ENCODE measurements around the gene GJC1. TPM values are rescaled to one million over a fixed set of nuclear protein-coding genes. Genes with fewer than 3 reads are reported as not detected.
"Not testable (repeated sequence)": the region's sequence is repeated elsewhere in the genome, so short reads cannot be mapped to it uniquely, and the experiment has no call there.

GJC1 gene
- total RNA-seq, 1 donor from 2014 or later: 0.53 TPM

DNA sequence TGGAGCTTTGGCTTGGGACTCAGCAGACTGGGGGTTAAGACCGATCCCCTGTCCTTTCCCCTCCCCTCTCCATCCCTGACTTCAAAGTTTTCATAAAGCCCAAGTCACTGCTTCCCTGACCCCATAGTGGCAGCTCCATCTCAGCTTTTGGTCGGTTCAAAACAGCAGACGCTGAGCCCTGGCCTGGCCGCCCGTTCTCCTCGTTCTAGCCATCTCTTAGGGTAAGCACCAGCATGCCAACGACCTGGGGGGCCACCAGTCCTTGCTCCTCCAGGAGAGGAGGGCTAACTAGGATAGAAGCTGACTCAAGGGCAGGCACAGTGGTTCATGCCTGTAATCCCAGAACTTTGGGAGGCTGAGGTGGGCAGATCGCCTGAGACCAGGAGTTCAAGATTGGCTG lies 16.1 kb upstream of the GJC1 start:
- ATAC-seq (no peak), DNase-seq (ENCODE audit: low spot score) (no peak)

DNA sequence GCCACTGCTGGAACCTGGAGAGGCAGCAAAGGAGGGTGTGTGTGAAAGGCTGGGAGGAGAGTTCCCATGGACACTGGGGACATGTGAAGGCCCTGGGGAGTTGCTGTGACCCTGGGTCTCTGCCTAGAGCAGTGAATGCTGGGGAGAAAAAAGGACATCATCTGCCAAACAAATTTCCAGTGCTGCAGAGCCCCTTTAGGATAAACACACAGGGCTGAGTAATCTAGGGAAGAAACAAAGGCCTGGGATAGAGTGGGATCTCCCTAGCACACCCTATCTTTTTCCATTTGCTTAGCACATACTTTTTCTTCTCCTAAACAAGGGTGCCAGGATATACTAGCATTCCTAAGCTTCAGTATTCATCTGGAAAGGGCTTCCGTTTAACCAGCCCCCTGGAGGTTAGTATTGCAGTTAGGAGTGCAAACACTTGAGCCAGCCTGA lies 14.3 kb upstream of the GJC1 start:
- ATAC-seq: no peak
- no peak for DNase-seq (ENCODE audit: low spot score)

DNA sequence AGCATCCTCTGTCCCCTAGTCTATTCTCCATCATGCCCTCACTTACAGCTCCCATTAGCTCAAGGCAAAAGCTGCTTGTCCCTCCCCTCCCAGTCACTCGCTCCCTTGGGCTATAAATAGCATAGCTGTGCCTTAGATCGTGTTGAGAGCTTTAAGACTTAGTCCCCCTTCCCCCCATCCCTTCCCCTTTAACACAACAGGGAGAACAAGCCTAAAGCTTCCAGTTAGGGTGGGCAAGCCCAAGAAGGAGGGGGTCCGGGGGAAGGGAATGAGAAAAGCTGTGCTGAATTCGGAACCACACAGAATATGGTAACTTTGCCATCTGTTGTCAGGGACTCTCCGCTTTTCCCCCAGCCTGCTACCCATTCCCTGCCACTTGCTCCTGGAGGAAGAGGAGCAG lies 12.7 kb upstream of the GJC1 start:
- ATAC-seq (no peak), DNase-seq (ENCODE audit: low spot score) (no peak)

DNA sequence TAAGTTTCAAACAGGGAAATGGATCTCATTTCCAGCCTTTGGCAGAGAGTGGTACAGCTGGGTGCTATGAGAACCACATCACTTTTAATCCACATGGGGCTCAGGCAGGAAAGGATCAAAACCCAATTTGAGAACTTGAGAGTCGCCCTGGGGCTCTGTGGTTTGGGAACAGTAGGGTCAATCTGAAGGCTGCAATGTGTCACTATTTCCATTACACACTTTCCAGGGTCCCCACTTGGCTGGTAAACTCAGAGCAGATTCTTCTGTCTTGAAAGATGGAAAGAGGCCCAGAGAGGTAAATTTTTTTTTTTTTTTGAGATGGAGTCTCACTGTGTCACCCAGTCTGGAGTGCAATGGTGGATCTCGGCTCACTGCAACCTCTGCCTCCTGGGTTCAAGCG lies 10.8 kb upstream of the GJC1 start:
- DNase-seq (ENCODE audit: low spot score) (no peak), ATAC-seq (no peak)

DNA sequence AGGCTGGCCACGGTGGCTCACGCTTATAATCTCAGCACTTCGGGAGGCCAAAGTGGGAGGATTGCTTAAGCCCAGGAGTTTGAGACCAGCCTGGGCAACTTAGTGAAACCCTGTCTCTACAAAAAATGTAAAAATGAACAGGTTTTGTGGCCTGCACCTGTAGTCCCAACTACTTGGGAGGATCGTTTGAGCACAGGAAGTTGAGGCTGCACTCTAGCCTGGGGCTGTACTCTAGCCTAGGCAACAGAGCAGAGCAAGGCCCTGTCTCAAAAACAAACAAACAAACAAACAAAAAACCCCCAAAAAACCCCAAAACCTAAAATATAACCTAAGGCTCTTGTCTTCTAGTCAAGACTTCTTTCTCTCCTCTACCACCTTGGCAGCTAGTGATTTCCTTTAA lies 10.2 kb upstream of the GJC1 start:
- ATAC-seq (no peak), DNase-seq (ENCODE audit: low spot score) (no peak)

DNA sequence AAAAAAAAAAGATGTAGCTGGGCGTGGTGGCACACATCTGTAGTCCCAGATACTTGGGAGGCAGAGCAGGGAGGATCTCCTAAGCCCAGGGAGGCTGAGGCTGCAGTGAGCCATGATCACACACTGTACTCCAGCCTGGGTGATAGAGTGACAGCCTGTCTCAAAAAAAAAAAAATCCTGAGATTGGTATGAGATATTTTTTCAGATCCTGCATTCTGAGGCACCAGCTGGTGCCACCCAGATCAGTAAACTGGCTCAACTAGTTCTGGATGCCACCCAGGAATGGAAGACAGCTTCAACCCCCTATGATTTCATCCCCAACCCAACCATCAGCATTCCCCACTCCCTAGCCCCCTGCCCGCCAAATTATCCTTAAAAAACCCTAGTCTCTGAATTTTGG lies 7.1 kb upstream of the GJC1 start:
- DNase-seq (ENCODE audit: low spot score) (no peak), ATAC-seq (no peak)

DNA sequence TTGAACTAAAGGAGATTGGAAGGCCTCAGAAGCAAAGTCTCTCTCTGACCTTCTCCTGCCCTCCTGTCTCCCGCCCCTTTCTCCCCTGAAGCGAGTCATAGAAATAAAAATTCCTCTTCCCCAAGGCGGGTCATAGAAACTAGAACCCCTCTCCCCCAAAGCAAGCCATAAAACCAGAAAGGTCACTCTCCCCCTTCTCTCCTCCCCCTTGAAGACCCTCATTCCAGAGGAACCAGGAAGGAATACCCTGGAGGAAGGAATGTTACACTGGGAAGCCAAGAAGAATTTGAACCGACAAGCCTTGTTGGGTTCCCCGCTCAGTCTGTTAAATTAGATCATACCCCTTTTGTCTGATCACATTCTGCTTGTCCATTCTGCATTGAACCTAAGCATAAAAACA lies 2.7 kb upstream of the GJC1 start:
- DNase-seq (ENCODE audit: low spot score) (no peak), ATAC-seq (no peak)

DNA sequence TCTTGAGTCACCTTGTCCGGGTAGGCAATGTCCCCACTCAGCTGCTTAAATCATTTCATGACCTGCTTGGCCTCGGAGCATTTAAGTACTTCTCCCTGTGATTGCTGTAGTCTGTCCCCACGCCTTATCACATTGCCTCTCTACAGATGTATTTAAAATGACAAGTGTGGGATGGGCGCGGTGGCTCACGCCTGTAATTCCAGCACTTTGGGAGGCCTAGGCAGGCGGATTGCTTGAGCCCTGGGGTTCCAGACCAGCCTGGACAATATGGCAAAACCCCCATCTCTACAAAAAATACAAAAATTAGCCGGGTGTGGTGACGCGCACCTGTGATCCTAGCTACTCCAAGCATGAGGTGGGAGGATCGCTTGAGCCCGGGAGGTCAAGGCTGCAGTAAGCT lies 1.3 kb upstream of the GJC1 start:
- no peak for ATAC-seq
- DNase-seq (ENCODE audit: low spot score): no peak

DNA sequence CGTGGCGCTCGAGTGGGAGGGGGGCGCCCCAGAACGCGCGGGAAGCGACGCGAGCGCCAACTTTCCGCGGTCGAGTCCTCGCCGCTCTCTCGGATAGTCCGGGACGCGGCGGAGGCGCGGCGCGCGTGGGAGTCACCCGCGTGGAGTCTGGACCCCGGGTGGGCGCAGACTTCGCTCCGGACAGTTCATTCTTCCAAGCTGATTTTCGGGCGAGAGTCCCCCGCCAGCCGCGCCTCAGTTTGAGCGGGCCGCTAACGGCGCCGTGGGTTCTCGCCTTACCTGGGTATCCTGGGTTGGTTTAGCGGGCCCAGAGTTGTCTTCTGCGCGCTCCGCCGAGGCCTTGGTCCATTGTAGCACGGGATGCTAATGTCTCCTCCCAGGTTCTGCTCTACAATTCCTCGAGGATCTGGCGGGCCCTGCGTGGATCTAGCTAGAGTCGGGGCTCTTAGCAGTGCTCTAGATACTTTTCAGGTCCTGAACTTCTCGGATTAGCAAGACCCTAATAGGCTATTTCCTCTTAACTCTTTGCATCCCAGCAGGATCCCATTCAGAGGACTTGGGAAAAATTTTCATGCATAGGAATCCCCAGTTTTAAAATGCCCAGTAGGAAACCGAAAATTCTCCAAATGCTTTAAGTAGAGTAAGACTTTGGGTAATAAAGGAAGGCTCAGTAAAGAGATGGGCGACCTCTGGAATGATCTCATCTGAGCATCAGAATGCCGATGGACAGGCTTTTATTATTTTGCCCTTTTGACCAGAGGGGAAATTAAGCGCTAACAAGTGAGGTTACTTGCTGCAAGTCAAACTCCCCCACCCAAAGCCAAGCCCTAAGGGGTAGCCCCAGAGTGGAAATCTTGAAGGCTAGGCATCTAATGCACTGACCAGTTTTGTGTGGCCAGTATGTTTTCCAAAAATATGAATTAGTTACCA lies 537 bp upstream of the GJC1 start:
- peak; percentile 72 for ATAC-seq
- no peak for DNase-seq (ENCODE audit: low spot score)

DNA sequence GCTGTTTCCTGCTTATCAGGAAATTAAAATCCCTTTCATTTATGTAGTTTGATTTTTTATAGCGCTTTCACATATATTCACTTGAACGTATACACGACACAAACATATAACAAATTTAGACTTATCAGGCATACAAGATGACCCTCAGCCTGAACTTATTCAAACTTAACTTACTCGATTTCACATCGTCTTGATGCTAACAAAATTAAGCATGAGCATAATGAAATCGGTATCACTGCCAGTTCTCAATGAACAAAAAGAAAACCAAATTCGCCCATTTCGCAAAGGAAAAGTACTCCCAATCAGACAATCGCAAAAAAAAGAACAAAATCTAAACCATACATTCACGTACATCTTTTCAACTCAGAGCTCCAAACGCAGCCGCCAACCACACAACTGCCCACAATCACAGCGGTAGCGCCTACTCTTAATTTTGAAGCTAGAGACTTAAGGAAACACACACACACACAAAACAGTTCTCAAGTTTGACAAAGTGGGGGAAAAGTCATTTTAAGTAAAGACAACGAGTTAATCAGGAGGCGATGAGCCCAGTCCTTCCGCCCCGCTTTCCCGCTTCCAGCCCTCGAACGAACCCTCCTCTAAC lies 1.1 kb downstream of the GJC1 start:
- DNase-seq (ENCODE audit: low spot score) (no peak), ATAC-seq (no peak)

DNA sequence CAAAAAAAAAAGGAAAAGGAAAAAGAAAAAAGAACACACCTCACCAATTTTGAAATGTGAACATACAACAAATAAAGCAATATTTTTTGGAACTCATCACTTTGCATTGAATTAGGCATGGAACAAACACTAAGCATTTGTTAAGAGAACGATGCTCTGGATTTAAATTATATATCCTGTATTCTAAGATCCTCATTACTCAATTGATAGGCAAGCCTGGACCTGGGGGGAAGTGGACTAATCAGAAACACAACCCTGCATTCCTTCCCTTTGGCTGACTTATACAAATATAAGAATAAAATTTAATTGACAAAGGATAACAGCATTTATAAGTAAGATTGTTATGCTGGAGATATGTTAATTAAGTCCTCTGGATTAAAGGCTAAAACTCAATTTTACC lies 2.2 kb downstream of the GJC1 start:
- DNase-seq (ENCODE audit: low spot score): no peak
- no peak for ATAC-seq

DNA sequence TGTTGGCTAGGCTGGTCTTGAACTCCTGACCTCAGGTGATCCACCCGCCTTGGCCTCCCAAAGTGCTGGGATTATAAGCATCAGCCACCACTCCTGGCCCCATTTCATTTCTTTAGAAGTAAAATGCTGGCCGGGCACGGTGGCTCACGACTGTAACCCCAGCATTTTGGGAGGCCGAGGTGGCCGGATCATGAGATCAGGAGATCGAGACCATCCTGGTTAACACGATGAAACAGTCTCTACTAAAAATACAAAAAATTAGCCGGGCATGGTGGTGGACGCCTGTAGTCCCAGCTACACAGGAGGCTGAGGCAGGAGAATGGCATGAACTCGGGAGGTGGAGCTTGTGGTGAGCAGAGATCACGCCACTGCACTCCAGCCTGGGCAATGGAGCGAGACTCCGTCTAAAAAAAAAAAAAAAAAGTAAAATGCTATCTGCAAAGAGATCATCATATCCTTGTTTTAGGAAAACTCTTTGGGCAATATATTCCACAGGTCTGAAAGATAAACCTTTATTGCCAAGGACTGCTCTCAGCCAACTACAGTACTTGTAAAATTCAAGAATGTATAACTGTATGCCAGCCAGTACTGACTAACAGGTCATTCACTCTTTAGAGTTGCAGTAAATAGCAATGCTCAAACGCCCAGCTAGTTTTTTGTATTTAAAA lies 3.8 kb downstream of the GJC1 start:
- DNase-seq (ENCODE audit: low spot score) (no peak), ATAC-seq (no peak)

DNA sequence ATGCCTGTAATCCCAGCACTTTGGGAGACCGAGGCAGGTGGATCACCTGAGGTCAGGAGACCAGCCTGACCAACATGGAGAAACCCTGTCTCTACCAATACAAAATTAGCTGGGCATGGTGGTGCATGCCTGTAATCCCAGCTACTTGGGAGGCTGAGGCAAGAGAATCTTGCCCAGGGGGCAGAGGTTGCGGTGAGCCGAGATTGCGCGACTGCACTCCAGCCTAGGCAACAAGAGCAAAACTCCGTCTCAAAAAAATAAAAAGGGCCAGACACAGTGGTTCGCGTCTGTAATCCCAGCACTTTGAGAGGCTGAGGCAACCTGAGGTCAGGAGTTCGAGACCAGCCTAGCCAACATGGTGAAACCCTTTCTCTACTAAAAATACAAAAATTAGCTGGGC lies 4.9 kb downstream of the GJC1 start:
- DNase-seq (ENCODE audit: low spot score); ATAC-seq: not testable (repeated sequence)

DNA sequence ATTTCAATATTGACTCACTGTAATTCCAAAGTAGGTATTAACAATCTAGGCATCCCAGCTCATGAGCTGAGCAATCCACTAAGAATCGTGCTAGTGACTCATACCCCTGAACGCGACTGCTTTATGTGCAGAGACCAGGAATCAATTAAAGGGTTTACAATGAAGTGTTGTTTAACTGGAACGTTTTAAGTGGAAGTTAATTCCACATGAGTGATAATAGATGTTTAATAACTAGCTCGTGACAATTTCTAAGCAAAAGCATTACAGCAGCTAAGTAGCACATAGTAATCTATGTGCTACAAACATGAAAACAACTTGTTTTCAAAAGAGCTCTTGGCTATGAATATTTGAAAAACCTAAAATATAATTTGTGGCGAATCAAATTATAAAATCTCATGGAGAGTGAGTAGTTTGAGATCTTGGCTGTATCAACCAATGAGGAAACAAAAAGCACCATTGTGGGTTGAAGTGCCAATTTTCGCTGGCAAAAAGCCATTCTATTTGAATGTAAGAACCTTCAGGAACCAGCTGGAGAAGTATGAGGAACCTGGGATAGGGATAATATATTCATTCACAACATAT lies 9.4 kb downstream of the GJC1 start:
- ATAC-seq (no peak), DNase-seq (ENCODE audit: low spot score) (no peak)

DNA sequence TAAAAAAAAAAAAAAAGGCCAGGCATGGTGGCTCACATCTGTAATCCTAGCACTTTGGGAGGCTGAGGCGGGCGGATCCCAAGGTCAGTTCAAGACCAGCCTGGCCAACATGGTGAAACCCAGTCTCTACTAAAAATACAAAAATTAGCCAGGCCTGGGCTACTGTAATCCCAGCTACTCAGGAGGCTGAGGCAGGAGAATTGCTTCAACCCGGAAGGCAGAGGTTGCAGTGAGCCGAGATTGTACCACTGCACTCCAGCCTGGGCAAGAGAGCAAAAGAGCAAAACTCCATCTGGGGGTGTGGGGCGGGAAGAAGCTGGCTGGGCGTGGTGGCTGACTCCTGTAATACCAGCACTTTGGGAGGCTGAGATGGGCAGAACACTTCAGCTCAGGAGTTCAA lies 11.6 kb downstream of the GJC1 start:
- ATAC-seq; DNase-seq (ENCODE audit: low spot score): not testable (repeated sequence)

DNA sequence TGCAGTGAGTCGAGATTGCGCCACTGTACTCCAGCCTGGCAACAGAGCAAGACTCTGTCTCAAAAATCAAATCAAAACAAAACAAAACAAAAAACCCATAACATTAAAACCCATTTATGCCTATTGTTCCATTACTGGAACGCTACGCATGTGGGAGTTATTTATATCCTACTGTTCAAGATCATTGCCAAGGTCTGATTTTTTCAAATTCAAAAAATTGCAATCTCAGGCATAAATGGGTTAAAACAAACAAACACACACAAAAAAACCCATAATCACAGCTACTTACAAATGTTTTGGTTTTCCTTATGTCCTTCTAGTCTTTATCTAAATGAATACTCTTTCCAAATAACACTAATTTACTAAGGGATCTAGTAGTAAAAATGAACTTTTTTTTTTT lies 17.8 kb downstream of the GJC1 start:
- ATAC-seq: no peak
- no peak for DNase-seq (ENCODE audit: low spot score)

DNA sequence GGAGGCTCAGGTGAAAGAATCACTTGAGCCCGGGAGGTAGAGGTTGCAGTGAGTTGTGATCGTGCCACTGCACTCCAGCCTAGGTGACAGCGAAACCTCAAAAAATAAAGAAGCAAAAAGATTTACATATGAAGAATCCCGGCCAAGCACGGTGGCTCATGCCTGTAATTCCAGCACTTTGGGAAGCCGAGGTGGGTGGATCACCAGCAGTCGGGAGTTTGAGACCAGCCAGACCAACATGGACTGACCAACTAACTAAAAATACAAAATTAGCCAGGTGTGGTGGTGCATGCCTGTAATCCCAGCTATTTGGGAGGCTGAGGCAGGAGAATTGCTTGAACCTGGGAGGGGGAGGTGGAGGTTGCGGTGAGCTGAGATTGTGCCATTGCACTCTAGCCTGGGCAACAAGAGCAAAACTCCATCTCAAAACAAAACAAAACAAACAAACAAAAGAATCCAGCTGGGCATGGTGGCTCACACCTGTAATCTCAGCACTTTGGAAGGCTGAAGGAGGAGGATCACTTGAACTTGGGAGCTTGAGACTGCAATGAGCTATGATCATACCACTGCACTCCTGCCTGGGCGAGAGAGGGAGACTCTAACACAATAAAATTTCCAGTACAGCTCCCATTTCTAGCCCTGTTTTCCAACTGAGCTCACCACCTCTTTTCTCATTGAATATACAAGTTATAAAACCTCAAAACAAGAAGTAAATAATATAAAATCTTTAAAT lies 21.3 kb downstream of the GJC1 start:
- not testable (repeated sequence) for DNase-seq (ENCODE audit: low spot score)

DNA sequence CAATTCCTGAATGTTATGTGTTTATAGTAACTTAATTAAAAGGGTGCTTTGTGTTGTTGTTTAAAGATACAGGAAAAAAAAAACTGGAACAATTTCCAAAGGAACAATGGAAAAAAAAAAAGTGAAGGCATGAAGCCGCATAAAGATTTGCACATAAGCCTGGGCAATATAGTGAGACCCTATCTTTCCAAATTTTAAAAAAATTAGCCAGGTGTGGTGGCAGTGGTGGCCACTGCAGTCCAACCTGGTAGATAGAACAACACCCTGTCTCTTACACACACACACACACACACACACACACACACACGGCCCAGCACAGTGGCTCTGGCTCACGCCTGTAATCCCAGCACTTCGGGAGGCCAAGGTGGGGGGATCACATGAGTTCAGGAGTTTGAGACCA lies 21.9 kb downstream of the GJC1 start:
- no peak for ATAC-seq
- DNase-seq (ENCODE audit: low spot score): no peak

More for the DNA sequence above, 21.3 kb downstream of the GJC1 start:
- not testable (repeated sequence) for ATAC-seq

DNA sequence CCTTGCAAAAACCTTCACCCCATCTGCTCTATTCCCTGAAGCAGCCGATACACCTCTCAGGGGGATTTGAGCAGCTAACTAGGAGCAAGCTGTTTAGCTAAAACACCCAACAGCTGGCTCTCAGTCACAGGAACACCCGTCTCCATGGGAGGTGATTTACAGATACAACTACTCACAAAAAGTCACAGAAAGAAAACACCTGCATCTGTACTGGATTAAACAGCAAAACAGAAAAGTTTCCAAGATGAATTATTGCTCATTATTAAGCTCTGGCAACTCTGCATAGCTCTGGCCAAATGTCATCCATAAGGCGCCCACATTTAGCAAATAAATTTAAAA lies 22.3 kb downstream of the GJC1 start:
- ATAC-seq: no peak
- DNase-seq (ENCODE audit: low spot score): no peak

DNA sequence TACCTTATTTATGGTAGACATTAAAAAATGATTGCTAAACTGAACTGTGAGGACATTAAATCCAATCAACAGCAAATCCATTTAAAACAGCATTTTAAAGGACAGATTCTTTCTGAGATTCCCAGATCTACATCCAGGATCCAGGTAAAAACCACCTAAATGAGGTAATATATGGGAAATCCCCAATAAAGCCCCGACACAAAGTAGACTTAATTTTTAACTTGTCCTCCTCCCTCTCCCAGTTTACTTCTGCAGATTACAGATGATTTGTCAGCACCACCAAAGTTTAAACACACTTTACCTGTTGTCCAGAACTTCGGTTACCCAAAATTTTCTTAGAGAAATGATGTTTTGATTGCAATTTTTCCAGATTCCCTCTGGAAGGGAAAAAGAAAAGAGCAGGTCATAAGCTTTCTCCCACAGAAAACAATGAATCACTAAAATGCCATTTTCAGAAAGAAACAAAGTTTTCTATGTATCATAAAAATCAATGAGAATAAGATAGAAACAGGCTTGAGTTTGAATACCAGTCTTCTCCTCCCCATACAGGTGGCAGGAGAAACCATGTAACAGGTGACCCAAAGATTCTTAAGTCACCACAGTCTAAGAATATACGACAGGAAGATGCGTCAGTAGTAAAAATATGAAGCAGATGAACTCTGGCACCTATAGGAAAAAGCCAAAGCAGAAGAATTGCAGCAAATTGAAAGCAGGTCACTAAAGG lies 22.8 kb downstream of the GJC1 start:
- DNase-seq (ENCODE audit: low spot score) (no peak), ATAC-seq (no peak)
